ENCODE data around the gene AXIN1.

The AXIN1 gene

GRCh38 chr16:374616-374926, 22.0 kb upstream of the AXIN1 start:
- TF ChIP-seq CTCF (IDR thresholded peaks at IDR 0.05; ENCODE audit: poor library complexity, severe bottlenecking) = no peak
- Histone ChIP-seq H3K27me3 (ENCODE audit: insufficient read depth, poor library complexity, severe bottlenecking) (no peaks in the 10 kb centered on the region), H3K4me3 (ENCODE audit: severe bottlenecking) (no peak overlapping the region), H3K36me3 (ENCODE audit: low read depth) (peaks cover 9% of the 10 kb centered on the region; the same call in 1 of the 2 replicates), H3K27ac (ENCODE audit: poor library complexity, severe bottlenecking) (no peak overlapping the region), H3K9me3 (ENCODE audit: severe bottlenecking) (no peaks in the 10 kb centered on the region), H3K4me1 (ENCODE audit: insufficient read depth, poor library complexity, severe bottlenecking) (peaks cover 2% of the 10 kb centered on the region)
- ATAC-seq (ENCODE audit: low read depth) (no peak), DNase-seq (ENCODE audit: low spot score) (no peak)

GRCh38 chr16:373848-374615, 21.5 kb upstream of the AXIN1 start:
- DNase-seq (ENCODE audit: low spot score) = peak; percentile 61
- peaks cover 2% of the 10 kb centered on the region for H3K4me1 ChIP-seq (ENCODE audit: insufficient read depth, poor library complexity, severe bottlenecking)
- no peak overlapping the region for H3K27ac ChIP-seq (ENCODE audit: poor library complexity, severe bottlenecking)
- H3K27me3 ChIP-seq (ENCODE audit: insufficient read depth, poor library complexity, severe bottlenecking) = no peaks in the 10 kb centered on the region
- no peak for TF ChIP-seq CTCF (IDR thresholded peaks at IDR 0.05; ENCODE audit: poor library complexity, severe bottlenecking)
- H3K9me3 ChIP-seq (ENCODE audit: severe bottlenecking) = no peaks in the 10 kb centered on the region
- H3K36me3 ChIP-seq (ENCODE audit: low read depth) = peaks cover 11% of the 10 kb centered on the region
- ATAC-seq (ENCODE audit: low read depth) = no peak
- no peak overlapping the region for H3K4me3 ChIP-seq (ENCODE audit: severe bottlenecking)

- no peak for ATAC-seq (ENCODE audit: low read depth)
- no peak overlapping the region for H3K4me3 ChIP-seq (ENCODE audit: severe bottlenecking)
- DNase-seq (ENCODE audit: low spot score) = no peak
- H3K4me1 ChIP-seq (ENCODE audit: insufficient read depth, poor library complexity, severe bottlenecking) = peaks cover 2% of the 10 kb centered on the region
- no peak for TF ChIP-seq CTCF (IDR thresholded peaks at IDR 0.05; ENCODE audit: poor library complexity, severe bottlenecking)
- H3K27me3 ChIP-seq (ENCODE audit: insufficient read depth, poor library complexity, severe bottlenecking) = no peaks in the 10 kb centered on the region
- peaks cover 20% of the 10 kb centered on the region for H3K36me3 ChIP-seq (ENCODE audit: low read depth)
- no peak overlapping the region for H3K27ac ChIP-seq (ENCODE audit: poor library complexity, severe bottlenecking)
- H3K9me3 ChIP-seq (ENCODE audit: severe bottlenecking) = no peaks in the 10 kb centered on the region
These were observed 20.6 kb upstream of the AXIN1 start for GRCh38 chr16:373020-373598.

GRCh38 chr16:372302-372983, 19.9 kb upstream of the AXIN1 start:
- peaks cover 2% of the 10 kb centered on the region for H3K4me1 ChIP-seq (ENCODE audit: insufficient read depth, poor library complexity, severe bottlenecking)

More at GRCh38 chr16:372302-372983, 19.9 kb upstream of the AXIN1 start:
- ATAC-seq (ENCODE audit: low read depth) (no peak), DNase-seq (ENCODE audit: low spot score) (peak; percentile 47)
- Histone ChIP-seq H3K27ac (ENCODE audit: poor library complexity, severe bottlenecking) (no peak overlapping the region), H3K4me3 (ENCODE audit: severe bottlenecking) (no peak overlapping the region), H3K27me3 (ENCODE audit: insufficient read depth, poor library complexity, severe bottlenecking) (no peaks in the 10 kb centered on the region), H3K36me3 (ENCODE audit: low read depth) (peaks cover 22% of the 10 kb centered on the region), H3K9me3 (ENCODE audit: severe bottlenecking) (no peaks in the 10 kb centered on the region)
- no peak for TF ChIP-seq CTCF (IDR thresholded peaks at IDR 0.05; ENCODE audit: poor library complexity, severe bottlenecking)
